Esophagus muscularis mucosa (tissue), 4 donors: Measurements from ENCODE around the gene ODAD4. TPM values are rescaled to one million over a fixed set of nuclear protein-coding genes. Genes with fewer than 3 reads are reported as not detected.

Experiments
- DNase-seq: peaks from one replicate; pipeline ENCODE4 v3.0.0-alpha.2; 2017; ENCODE audit errors: extremely low spot score
- H3K27ac ChIP-seq, 4 donors: fragments of 200-600 bp; sonication (generic); replicated peaks in 1 of 4; 1 replicate in 3 of 4; 2 replicates in 1 of 4; pipeline ENCODE4 v1.5.1; 2016 to 2019; ENCODE audit warnings: mild to moderate bottlenecking in 1 of 4
- H3K27me3 ChIP-seq, 4 donors: fragments of 200-600 bp; sonication (generic); one replicate each; pipeline versions ENCODE4 v1.5.1 to v1.6.0; 2016 to 2019
- H3K36me3 ChIP-seq, 4 donors: fragments of 200-600 bp; sonication (generic); one replicate each; pipeline ENCODE4 v1.5.1; 2016 to 2019
- H3K4me1 ChIP-seq, 4 donors: fragments of 200-600 bp; sonication (generic); one replicate each; pipeline ENCODE4 v1.5.1; 2016 to 2019
- H3K4me3 ChIP-seq, 4 donors: fragments of 200-600 bp; sonication (generic); 1 replicate in 2 of 4; 2 replicates in 2 of 4; pipeline ENCODE4 v1.5.1; 2016 to 2019; ENCODE audit warnings: mild to moderate bottlenecking in 4 of 4, moderate library complexity in 1 of 4
- H3K9me3 ChIP-seq, 4 donors: fragments of 200-600 bp; sonication (generic); 1 replicate in 3 of 4; 2 replicates in 1 of 4; pipeline ENCODE4 v1.5.1; 2016 to 2019
- EP300 ChIP-seq: sonication (generic); formaldehyde crosslinking; IDR thresholded peaks from one replicate; pipeline ENCODE4 v1.6.1; 2017; ENCODE audit warnings: antibody characterized with exemption
- POLR2A ChIP-seq: fragments of 450-650 bp; IDR thresholded peaks from one replicate; pipeline ENCODE4 v1.6.1; 2017; ENCODE audit warnings: antibody characterized with exemption, moderate library complexity, mild to moderate bottlenecking, low read depth
- POLR2AphosphoS5 ChIP-seq, 2 donors: sonication (generic); formaldehyde crosslinking; IDR thresholded peaks; one replicate each; pipeline ENCODE4 v1.6.1; 2017; ENCODE audit warnings: antibody characterized with exemption in 2 of 2
- WGBS: methylation state at CpG from one replicate; pipeline ENCODE4 v1.1.5; 2018; 5-methylcytosine and 5-hydroxymethylcytosine counted together
- intact Hi-C: fragments of 100-400 bp; cut with DNase I; formaldehyde crosslinking; loops from one replicate; pipeline ENCODE4 v1.15.1; 2023
- total RNA-seq, 4 donors: library from RNA; depleted of rRNA; stranded (reverse); fragments of >200 nt; gene quantifications; one replicate each; pipeline versions ENCODE4 v1.1.0 to v1.2.1, GENCODE V29; 2016
- TF ChIP-seq, protein P1 (sequence below), 3 experiments: fragments of 200-600 bp in 2 of 3; fragments of 450-650 bp in 1 of 3; sonication (generic) in 2 of 3; IDR thresholded peaks; one replicate each; pipeline ENCODE4 v1.5.1; 2017 to 2019; ENCODE audit warnings: antibody characterized with exemption in 3 of 3, mild to moderate bottlenecking in 2 of 3, moderate library complexity in 1 of 3

The ODAD4 gene
- total RNA-seq, 4 donors from 2014 or later = 0.33 to 1.7 (median 1.1) TPM

GRCh38 chr17:41985919-41986318 is 55.5 kb downstream of the ODAD4 start:
- DNase-seq = no peak
- no peak overlapping the region for H3K4me3 ChIP-seq
- WGBS = 94% methylated on average over 7 of the region's 8 CpGs
- no peaks in the 10 kb centered on the region for H3K9me3 ChIP-seq
- TF ChIP-seq, protein P1, sequence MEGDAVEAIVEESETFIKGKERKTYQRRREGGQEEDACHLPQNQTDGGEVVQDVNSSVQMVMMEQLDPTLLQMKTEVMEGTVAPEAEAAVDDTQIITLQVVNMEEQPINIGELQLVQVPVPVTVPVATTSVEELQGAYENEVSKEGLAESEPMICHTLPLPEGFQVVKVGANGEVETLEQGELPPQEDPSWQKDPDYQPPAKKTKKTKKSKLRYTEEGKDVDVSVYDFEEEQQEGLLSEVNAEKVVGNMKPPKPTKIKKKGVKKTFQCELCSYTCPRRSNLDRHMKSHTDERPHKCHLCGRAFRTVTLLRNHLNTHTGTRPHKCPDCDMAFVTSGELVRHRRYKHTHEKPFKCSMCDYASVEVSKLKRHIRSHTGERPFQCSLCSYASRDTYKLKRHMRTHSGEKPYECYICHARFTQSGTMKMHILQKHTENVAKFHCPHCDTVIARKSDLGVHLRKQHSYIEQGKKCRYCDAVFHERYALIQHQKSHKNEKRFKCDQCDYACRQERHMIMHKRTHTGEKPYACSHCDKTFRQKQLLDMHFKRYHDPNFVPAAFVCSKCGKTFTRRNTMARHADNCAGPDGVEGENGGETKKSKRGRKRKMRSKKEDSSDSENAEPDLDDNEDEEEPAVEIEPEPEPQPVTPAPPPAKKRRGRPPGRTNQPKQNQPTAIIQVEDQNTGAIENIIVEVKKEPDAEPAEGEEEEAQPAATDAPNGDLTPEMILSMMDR (IDR thresholded peaks at IDR 0.05) = no peak
- TF ChIP-seq EP300 = no peak
- no peak for TF ChIP-seq POLR2AphosphoS5 (IDR thresholded peaks at IDR 0.05)
- no peak for TF ChIP-seq POLR2A
- no peaks in the 10 kb centered on the region for H3K4me1 ChIP-seq
- intact Hi-C loops = no loop called here
- peaks cover 68 to 100% (median 93%) of the 10 kb centered on the region in 4 donors for H3K36me3 ChIP-seq
- no peaks in the 10 kb centered on the region for H3K27me3 ChIP-seq
- H3K27ac ChIP-seq = no peak overlapping the region

- Histone ChIP-seq H3K4me3 (no peak overlapping the region), H3K27me3 (no peaks in the 10 kb centered on the region), H3K9me3 (no peaks in the 10 kb centered on the region), H3K36me3 (peaks cover 64 to 100% (median 92%) of the 10 kb centered on the region in 4 donors), H3K4me1 (no peaks in the 10 kb centered on the region), H3K27ac (no peak overlapping the region)
- TF ChIP-seq EP300 = no peak
- no peak for TF ChIP-seq POLR2AphosphoS5 (IDR thresholded peaks at IDR 0.05)
- no peak for TF ChIP-seq POLR2A
- TF ChIP-seq, protein P1 (IDR thresholded peaks at IDR 0.05) = no peak
- intact Hi-C loops = no loop called here
- WGBS = 92% methylated on average over 1 of the region's 1 CpG
- no peak for DNase-seq
Observed at GRCh38 chr17:41986634-41987033, 56.2 kb downstream of the ODAD4 start.

DNA sequence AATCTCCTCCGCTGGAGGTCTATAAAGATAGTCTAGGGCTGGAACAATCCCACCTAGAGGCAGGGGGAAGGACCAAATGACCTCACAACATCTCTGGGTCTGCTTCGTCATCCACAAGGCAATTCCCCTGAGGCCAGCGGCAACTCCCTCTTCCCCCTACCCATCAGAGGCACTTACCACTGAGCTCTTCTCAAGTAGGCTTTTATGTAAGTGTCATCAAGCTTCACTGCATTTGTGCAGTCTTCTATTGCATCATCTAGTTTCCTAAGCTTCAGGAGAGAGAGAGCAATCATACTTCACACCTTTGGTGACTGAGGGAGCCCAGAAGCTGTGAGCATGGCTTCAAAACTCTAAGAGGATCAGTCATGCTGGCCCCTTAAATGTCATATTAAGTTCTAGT is 57.2 kb downstream of the ODAD4 start:
- H3K4me1 ChIP-seq = peaks cover 0 to 4% (median 0%) of the 10 kb centered on the region in 4 donors
- no peak overlapping the region for H3K27ac ChIP-seq
- no peak overlapping the region for H3K4me3 ChIP-seq
- H3K27me3 ChIP-seq = no peaks in the 10 kb centered on the region
- intact Hi-C loops = no loop called here
- peaks cover 66 to 100% (median 92%) of the 10 kb centered on the region in 4 donors for H3K36me3 ChIP-seq
- TF ChIP-seq POLR2A (no peak), EP300 (no peak), POLR2AphosphoS5 (IDR thresholded peaks at IDR 0.05) (no peak)
- TF ChIP-seq, protein P1 (IDR thresholded peaks at IDR 0.05) = no peak
- WGBS = 87% methylated on average over 3 of the region's 3 CpGs
- H3K9me3 ChIP-seq = no peaks in the 10 kb centered on the region
- no peak for DNase-seq

- Histone ChIP-seq H3K4me3 (no peak overlapping the region), H3K9me3 (no peaks in the 10 kb centered on the region), H3K4me1 (peaks cover 0 to 6% (median 0%) of the 10 kb centered on the region in 4 donors), H3K36me3 (peaks cover 71 to 99% (median 91%) of the 10 kb centered on the region in 4 donors), H3K27me3 (no peaks in the 10 kb centered on the region), H3K27ac (no peak overlapping the region)
- no peak for TF ChIP-seq EP300
- TF ChIP-seq, protein P1 (IDR thresholded peaks at IDR 0.05) = no peak
- DNase-seq = no peak
- intact Hi-C loops = no loop called here
- WGBS = 94% methylated on average over 2 of the region's 2 CpGs
Observed at GRCh38 chr17:41988418-41988817, 58.0 kb downstream of the ODAD4 start.
